HG02642 (cell line): ENCODE data around the gene CSF1R.

ENCODE experiments used
- ATAC-seq: cut with Tn5 transposase; IDR thresholded peaks from one replicate; pipeline ENCODE4 v1.9.1; 2021; ENCODE audit warnings: mild to moderate bottlenecking; ENCODE audit not compliant: unreplicated experiment, poor library complexity

Gene CSF1R

DNA sequence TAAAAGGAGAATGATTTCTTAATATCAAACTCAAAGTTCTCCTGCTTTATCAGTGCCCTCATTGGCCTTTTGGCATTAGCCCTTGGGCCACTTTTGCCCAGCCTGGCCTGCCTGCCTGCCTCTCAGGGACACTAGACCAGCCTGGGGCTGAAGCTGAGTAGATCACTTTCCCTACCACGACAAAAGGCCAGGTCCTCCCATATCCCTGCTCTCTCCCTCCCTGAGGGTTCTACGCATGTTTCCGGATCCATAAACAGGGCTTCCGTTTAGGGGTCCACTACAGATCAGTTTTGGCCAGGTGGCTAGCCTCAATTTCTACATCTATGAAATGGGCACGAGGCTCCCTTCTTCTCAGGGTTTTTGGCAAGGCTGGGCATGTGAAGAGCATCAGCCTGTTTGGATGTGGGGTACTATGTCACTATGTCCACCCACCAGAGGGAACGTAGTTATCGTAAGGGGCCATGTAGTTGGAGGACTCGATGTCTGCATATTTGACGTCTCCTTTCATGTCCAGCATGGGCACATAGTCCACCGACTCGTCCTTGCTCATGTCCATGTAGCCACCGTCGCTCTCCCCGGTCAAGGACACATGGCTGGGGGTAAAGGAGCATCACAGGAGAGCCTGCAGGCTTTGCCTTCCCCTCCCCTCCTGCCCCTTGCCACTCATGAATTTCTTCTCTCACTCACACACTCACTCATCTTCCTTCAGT is 35.2 kb upstream of the CSF1R start:
- no peak for ATAC-seq

DNA sequence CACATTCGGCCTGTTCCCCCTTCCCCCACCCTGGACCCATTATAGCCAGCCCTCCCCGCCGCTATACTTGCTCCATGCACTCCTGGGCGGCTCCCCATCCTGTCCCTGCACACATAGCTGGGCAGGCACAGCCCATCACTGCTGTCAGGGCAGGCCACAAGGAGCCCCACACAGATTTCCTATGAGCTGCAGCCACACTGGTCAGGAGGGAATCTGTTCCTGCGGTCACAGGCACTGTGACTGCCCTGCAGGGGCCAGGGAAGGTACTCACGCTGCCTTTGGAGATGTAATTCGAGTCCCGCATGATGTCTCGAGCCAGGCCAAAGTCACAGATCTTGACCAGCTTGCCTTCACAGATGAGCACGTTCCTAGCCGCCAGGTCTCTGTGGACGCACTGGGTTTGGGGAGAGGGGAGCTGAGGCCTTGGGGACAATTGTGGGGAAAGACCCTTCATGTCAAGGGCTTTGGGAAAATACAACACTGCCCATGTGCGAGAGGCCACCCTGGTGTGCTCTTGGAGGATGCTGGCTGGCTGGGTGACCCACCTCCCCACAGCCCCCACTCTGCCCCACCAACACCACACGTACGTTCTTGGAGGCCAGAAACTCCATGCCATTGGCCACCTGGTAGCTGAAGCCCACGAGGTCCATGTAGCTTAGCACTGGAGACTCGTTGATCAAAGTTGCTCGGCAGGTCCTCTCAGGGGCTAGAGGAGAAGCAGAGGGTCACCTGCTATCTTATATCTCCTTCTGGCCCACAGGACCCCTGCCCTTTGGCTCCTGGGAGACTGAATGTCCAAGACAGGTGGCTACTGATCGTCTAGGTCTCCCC is 34.5 kb upstream of the CSF1R start:
- ATAC-seq, result no peak

DNA sequence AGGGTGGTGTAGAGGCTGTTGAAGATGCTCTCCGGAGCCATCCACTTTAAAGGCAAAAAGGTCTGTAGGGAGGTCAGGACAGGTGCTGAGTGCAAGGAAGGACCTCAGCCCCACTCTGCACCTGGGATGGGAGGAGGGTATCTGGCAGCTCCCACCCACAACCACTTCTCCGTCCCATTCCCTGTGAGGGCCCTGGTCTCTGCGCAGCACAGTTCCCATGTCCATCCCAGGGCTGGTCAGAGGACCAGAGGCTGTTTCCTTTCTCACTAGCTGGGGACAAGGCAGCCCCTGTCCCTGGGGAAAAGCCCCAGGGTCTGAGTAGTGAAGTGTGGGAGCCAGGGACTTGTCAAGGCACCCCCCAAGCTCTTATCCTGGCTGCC is 33.7 kb upstream of the CSF1R start:
- ATAC-seq, result no peak

DNA sequence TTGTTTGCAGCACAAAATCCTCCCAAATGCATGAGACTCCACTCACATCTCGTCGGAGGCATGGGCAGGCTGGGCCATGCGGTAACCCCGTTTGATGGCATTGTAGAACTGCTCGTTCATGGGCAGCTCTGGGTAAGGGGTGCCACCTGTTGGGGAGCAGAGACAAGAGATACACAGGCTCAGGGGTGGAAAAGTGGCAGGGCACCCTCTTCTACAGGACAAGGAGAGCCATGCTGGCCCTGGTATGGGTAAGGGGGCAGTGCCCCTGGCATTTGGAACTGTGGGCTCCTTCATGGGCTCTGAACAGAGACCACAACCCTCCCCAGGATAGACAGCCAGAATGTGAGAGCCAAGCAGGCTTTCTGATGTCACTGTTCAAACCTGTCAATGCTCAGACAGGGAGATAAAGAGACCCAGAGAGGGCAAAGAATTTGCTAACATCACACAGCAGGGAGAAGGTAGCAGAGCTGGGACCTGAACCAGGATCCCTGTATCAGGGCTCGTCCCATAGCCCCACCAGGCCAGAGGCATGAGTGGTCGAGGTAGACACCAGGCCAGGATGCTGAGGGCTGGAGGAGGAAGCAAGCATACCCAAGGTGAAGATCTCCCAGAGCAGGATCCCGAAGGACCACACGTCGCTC is 33.2 kb upstream of the CSF1R start:
- no peak for ATAC-seq

DNA sequence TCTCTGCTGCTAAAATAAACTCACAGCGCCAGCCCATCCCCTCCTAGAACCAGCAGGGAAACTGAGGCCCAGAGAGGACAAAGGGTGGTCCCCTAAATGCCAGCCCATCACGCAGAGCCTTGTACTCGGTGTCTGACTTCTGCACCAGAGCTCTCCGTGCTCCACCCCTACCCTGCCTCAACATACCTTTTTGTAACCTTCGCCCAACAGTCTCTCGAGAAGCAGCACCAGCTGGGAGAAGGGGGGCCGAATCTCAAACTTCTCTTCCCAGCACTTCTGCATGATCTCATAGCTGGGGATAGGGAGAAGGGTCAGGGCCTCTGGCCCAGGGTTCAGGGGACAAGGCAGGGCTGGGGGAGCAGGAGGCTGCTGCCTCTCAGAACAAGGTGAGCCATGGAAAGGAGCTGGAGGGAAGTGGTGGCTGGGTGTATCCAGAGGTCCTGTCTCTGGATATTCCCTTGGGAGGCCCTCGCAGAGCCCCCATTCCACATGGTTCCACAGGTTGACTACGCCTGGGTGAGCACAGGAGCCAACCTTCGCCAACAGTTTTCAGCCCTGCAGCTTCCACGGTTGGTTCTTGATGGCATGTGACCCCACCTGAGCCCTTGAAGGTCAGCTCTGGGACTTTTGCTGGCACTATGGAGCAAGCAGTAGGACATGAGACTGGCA is 32.3 kb upstream of the CSF1R start:
- no peak for ATAC-seq

DNA sequence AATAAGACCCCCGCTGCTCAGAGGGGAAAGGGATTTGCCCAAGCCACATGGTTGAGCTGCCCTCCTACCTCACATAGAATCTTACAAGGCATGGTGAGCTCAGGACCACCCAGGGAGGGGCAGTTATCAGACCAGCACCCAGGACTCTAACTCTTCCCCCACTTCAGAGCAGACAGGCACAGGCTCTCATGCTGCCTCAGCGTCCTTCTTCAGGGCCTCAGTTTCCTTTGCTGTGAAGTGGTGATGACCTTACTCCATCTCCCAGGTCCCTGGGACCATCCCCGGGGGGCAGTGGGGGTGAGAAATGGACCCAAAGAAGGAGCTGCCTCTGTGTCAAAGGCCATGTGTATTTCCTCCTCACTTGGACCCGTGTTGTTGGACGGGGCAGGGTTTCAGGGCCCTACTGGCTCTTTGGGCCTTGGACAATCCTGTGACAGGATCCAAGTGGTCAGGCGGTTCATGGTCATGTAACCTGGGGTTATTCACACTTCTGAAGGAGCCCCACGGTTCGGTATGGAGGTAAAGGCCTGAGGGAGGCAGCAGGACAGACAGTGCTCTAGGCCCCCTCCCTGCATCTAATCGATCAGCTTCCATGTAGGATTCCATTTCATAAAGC is 31.7 kb upstream of the CSF1R start:
- no peak for ATAC-seq

DNA sequence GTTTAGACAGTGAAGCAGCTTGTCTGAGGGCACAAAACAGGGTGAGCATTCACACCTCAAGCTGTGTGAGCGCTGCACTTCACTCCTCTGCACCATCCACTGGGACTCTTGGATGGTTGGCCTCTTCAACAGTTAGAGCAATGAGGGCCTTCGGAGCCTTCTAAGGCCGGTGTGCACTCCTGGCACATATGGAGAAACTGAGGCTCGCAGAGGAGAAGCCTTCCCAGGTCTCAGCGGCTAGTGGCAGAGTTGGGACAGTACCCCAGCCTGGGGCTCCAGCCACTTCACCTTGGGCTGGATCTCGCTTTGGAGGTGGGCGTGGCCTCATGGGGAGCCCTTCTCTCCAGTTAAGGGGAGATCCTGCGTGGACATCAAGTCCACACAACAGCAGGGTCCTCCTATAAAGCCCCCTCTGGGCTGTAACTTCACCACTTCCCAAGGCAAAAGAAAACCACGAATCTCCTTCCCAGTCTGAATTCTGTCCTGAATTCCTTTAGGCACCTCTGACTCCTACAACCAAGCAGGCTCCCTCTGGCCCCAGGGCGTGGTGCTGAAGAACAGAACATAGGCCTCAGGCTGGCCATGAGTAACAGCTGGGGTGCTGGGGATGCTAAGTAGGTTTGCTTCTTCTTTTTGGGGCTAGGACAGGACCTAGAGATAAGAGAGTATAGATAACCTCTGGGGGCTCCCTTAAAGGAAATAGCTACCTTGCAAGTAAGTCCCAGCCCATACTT is 30.5 kb upstream of the CSF1R start:
- ATAC-seq, result no peak

DNA sequence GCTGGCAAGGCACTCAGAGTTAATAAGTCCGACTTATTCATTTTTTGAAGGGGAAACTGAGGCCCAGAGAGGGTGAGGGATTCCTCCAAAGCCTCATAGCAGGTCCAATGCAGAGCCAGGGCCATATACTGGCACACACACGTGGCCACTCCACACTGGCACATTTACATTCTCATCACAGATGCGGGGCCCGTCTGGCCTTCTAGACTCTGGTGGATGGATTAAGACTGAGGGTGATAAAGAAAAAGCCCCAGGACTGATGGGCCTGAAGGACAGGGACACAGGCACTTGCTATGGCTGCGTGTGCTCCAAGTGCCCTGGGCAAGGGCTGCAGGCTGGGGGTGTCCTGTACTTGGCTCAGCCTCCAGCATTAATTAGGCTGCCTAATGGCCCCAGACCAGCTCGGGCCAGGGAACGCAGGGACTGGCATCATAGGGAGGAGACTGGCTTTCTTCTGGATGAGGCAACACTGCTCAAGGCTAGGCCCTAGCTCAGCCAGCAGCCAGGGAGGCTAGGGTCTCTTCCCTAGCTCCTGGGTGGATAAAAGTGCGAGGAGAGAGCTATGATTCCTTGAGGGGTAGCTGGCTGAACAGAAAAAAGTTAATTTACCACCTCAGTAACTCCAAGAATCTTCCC is 28.5 kb upstream of the CSF1R start:
- ATAC-seq, result no peak

DNA sequence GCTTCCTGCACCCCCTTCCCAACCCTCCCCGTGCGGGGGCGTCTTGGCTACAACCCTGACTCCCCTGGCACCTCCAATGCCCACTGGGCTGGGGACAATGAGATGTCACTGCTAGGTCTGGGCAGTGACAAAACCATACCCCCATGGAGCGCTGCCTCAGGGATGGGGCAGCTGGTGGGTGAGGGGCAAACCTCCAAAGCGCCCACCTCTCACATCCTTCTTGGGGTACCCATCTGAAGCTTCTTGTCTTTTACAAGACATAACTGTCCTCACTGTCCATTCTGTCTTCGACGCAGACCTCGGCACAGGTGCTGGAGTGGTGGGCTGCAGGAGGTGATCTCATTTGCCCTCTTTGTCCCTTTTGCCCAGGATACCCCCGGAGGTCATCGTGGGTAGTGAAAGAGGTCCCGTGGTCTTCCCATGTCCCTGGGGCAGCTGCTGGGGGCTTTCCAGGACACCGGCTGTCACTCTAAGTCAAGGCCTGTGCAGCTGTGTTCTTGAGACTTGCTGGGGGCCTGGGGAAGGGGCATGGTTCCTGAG is 27.8 kb upstream of the CSF1R start:
- ATAC-seq, result no peak

DNA sequence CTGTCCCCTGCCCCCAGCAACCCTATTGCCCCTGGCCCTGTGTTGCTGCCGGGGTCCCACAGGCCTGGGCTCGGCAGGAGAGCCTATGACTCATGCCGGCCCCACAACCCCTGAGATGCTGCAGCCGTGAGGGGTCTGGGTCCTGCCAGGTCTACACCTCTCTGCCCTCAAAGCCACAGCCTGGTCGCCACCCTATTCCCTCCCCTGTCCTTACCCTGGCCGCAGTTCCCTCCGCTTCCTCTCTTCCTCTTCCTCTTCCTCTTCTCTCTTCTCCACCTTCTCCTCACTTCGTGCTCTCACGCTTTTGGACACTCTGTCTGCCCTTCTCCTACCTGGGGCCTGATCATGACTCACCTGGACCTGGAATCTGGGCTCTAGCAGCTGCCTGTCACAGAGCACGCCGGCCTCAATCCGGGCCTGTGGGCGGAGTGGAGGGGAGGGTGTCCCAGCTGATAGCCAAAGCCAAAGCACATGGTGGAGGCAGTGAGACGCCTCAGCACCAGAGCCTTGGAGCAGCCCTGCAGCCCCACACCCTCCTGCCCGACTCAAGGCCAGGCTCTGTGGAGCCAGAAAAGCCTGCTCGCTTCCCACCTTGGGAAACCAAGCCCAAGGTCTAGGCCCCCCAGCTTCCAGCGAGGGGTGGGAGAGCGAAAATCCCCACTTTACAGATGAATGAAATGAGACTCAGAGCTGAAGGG is 26.8 kb upstream of the CSF1R start:
- ATAC-seq, result no peak

DNA sequence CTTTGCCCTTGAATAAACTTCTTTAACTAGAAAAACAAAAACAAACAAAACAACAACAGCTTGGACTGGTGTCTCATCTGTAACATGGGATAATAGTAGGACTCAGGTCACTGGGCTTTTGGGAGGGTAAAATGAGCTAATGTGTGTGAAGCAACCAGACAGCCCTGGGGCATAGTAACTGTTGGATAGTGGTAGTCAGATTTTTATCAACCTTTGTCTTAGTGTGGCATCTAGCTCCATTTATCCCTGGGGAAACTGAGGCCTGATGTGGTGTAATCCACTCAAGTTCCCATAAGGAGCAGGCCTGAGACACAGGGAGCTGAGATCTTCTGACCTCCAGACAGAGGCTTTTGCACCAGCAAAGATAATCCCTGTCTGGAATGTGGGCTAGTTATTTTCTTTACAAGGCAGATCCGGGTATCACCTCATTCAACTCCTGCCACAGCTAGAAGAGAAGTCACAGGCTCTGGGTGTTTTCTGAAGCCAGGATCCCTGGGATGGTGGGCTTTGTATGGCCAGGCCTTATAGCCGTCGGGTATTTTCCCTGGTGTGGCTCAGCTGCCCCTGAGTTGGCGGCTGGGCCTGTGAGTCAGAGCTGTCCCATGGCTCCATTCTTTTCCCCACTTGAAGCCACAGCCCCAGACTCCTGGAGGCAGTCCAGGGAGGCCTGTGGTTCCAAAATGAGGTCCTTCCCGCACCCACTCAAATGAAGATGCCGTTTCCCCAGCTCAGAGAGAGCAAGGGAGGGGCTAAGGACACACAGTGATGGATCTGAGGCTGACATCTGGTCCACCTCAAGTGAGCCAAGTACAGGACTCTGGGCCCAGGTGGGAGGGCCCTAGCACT is 26.1 kb upstream of the CSF1R start:
- no peak for ATAC-seq

DNA sequence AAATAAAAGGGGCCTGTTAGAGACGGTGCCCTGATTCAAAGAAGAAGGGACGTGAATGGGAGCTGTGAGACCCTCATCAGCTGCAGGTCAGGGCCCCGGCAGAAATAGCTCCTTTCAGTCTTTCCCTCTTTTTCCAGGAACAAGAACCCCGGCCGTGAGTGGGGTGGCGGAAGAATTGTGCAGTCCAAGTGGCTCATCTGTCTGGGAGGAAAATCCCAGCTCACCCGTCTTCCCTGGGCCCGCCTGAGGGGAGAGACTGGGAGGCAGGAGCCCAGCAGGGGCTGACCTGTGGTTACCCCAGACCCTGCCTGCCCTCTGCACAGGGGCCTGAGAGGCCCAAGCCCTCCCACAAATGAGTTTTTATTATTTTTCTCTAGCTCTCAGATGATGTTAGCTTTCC is 24.8 kb upstream of the CSF1R start:
- ATAC-seq, result no peak

DNA sequence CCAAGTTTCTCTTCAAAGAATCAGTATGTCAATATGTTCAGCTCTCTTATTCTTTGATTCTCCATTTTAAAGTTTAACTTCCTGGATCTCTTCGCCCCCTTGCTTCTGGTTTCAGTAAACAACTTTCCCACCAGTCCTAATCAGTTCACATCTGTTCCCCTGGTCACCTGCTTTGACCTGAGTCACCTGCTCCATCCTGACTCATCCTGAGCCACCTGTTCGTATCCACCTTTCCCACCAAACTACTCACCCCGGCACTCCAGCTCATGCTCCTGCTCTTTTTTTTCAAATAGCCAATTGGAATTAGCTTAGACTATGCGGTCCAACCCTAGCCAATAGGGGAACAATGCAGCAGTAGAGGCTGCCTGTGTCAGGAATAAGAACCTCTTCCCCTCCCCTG is 23.6 kb upstream of the CSF1R start:
- ATAC-seq, result no peak

DNA sequence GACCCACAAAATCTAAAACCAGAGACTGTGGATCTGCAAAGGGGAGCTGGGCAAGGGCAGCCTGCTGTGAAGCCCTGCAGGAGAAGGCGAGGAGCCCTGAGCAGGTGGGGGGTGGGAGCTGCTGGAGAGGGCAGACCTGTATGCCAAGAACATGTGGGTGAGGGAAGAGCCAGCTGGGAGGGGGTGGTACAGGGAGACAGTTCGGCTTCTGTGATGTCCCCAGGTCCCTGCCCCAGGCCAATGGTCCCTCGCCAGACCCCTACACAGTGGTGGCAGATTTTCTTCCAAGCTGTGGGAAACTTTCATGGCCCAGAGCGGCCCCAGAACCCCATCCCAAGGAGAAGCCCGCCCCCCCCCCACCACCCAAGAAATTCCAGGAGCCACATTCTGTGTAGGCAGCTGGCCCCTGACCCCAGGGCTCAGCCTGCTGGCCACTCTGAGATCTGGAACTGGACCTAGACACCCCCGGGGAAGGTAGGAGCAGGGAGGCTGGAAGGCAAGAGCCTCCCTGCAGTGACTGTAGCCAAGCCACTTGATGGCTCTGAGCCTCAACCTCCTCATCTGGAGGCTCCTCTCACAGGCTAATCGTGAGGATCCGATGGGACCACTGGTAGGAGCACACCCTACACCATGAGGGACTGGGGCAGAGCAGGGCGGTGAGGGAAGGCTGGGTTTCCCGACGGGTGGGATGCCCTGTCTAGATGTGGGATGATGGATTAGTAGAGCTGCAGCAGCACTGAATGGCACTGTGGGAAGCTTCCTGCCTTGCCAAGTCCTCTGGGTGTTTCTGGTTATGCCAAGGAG is 22.6 kb upstream of the CSF1R start:
- no peak for ATAC-seq

DNA sequence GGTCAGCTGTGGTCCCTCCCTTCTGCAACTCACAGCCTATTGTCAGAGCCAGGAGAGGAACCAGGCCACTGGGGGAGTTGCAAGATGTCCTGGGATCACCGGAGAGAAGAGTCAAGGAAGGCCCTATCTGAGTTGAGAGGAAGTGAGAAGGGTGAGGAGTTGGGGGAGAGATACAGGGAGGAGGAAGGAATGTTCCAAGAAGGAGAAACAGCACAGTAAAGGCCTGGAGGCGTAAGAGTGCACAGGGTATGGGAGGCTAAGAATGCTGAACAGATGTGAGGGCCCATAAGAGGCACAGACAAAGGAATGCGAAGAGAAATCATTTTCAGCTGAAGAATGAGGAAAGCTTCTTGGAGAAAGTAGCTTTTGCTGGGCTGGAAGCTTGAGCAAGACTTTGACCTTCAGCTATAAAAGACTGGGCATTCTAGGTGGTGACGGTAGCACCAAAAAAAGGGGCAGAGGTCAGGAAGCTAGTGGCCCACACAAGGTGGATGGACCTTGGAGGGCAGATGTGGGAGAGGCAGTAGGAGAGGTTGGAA is 21.6 kb upstream of the CSF1R start:
- no peak for ATAC-seq

DNA sequence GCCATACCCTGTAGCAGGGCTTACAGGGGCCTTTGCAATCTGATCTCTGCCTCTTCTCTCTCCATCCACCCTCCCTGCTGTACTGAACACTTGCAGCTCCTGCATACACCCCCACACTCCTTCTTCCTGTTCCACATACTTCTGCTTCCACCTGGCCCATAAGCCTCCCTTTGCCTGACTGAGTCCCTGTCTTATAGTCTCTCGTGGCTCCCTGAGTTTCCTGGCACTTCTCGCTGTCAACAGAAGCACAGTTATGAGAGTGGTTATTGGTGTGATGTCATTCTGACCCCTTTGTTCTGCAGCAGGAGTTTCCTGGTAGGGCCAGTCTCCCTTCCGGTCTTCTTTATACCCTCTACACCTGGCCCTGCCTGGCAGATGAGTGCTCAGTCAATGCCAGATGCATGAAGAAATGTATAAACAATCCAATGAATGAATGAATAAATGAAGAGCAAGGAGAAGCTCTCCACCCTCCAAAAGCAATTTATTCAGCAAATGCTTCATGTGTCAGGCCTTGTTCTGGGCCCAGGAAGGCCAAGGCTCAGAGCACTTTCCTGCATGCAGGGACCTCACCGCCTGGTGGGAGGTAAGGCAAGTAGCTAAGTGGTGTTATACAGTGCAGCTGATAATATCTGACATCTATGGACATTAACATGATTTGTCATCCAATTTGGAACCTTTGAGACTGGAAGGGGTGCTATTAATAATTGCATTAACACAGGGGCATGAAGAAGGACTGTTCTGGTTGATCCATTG is 20.5 kb upstream of the CSF1R start:
- ATAC-seq, result no peak
